GM19238 (cell line): ENCODE results near the gene ANKK1.

ENCODE experiments used
- DNase-seq: peaks from one replicate; pipeline ENCODE4 v3.0.0; 2011; ENCODE audit warnings: low spot score; ENCODE audit not compliant: insufficient read length

ANKK1 gene

GRCh38 chr11:113408206-113408605 lies 20.6 kb downstream of the ANKK1 start:
- DNase-seq: no peak

GRCh38 chr11:113408887-113409286 lies 21.3 kb downstream of the ANKK1 start:
- no peak for DNase-seq

GRCh38 chr11:113409526-113409925 lies 21.9 kb downstream of the ANKK1 start:
- no peak for DNase-seq

GRCh38 chr11:113410414-113411135 lies 23.0 kb downstream of the ANKK1 start:
- DNase-seq: no peak

GRCh38 chr11:113411536-113411935 lies 24.0 kb downstream of the ANKK1 start:
- DNase-seq: no peak

- no peak for DNase-seq
Observed at GRCh38 chr11:113412675-113413074, 25.1 kb downstream of the ANKK1 start.

- DNase-seq: no peak
Observed at GRCh38 chr11:113415343-113415742, 27.8 kb downstream of the ANKK1 start.

- no peak for DNase-seq
Observed at GRCh38 chr11:113417428-113417827, 29.8 kb downstream of the ANKK1 start.

- DNase-seq: no peak
Observed at GRCh38 chr11:113419454-113420003, 31.9 kb downstream of the ANKK1 start.

GRCh38 chr11:113420808-113421207 lies 33.2 kb downstream of the ANKK1 start:
- DNase-seq: no peak

GRCh38 chr11:113426686-113427085 lies 39.1 kb downstream of the ANKK1 start:
- no peak for DNase-seq

GRCh38 chr11:113431746-113432145 lies 44.2 kb downstream of the ANKK1 start:
- no peak for DNase-seq

- DNase-seq: no peak
Observed at GRCh38 chr11:113435190-113435968, 47.8 kb downstream of the ANKK1 start.

GRCh38 chr11:113436672-113437252 lies 49.2 kb downstream of the ANKK1 start:
- DNase-seq: no peak

GRCh38 chr11:113440816-113441215 lies 53.2 kb downstream of the ANKK1 start:
- DNase-seq: no peak

GRCh38 chr11:113444502-113445123 lies 57.0 kb downstream of the ANKK1 start:
- DNase-seq: no peak

- DNase-seq: no peak
Observed at GRCh38 chr11:113446112-113446511, 58.5 kb downstream of the ANKK1 start.

GRCh38 chr11:113446938-113447337 lies 59.4 kb downstream of the ANKK1 start:
- DNase-seq: no peak

- DNase-seq: no peak
Observed at GRCh38 chr11:113447621-113448315, 60.2 kb downstream of the ANKK1 start.

GRCh38 chr11:113448316-113448677 lies 60.7 kb downstream of the ANKK1 start:
- DNase-seq: no peak

GRCh38 chr11:113449743-113450142 lies 62.2 kb downstream of the ANKK1 start:
- DNase-seq: no peak
